Measurements from ENCODE around the gene TRAF5.
"Not testable (repeated sequence)": the region's sequence is repeated elsewhere in the genome, so short reads cannot be mapped to it uniquely, and the experiment has no call there.

DNA sequence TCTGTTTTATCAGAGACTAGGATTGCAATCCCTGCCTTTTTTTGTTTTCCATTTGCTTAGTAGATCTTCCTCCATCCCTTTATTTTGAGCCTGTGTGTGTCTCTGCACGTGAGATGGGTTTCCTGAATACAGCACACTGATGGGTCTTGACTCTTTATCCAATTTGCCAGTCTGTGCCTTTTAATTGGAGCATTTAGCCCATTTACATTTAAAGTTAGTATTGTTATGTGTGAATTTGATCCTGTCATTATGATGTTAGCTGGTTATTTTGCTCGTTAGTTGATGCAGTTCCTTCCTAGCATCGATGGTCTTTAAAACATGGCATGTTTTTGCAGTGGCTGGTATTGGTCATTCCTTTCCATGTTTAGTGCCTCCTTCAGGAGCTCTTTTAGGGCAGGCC lies 79.5 kb downstream of the TRAF5 start:
- TF ChIP-seq SREBF2 (IDR thresholded peaks at IDR 0.05); MAFK (IDR thresholded peaks at IDR 0.05; ENCODE audit: partially characterized antibody); CHD4 (IDR thresholded peaks at IDR 0.05; ENCODE audit: borderline replicate concordance); MAZ (IDR thresholded peaks at IDR 0.05; ENCODE audit: borderline replicate concordance, low read depth, low read length); TP53 (CRISPR knock-in tag; IDR thresholded peaks at IDR 0.05); SMC3 (IDR thresholded peaks at IDR 0.05): not testable (repeated sequence)
- TF ChIP-seq, protein P1, sequence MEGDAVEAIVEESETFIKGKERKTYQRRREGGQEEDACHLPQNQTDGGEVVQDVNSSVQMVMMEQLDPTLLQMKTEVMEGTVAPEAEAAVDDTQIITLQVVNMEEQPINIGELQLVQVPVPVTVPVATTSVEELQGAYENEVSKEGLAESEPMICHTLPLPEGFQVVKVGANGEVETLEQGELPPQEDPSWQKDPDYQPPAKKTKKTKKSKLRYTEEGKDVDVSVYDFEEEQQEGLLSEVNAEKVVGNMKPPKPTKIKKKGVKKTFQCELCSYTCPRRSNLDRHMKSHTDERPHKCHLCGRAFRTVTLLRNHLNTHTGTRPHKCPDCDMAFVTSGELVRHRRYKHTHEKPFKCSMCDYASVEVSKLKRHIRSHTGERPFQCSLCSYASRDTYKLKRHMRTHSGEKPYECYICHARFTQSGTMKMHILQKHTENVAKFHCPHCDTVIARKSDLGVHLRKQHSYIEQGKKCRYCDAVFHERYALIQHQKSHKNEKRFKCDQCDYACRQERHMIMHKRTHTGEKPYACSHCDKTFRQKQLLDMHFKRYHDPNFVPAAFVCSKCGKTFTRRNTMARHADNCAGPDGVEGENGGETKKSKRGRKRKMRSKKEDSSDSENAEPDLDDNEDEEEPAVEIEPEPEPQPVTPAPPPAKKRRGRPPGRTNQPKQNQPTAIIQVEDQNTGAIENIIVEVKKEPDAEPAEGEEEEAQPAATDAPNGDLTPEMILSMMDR (IDR thresholded peaks at IDR 0.05) = not testable (repeated sequence)
